Measurements from ENCODE around the gene CSNK1G2.

- TF ChIP-seq, protein P1, sequence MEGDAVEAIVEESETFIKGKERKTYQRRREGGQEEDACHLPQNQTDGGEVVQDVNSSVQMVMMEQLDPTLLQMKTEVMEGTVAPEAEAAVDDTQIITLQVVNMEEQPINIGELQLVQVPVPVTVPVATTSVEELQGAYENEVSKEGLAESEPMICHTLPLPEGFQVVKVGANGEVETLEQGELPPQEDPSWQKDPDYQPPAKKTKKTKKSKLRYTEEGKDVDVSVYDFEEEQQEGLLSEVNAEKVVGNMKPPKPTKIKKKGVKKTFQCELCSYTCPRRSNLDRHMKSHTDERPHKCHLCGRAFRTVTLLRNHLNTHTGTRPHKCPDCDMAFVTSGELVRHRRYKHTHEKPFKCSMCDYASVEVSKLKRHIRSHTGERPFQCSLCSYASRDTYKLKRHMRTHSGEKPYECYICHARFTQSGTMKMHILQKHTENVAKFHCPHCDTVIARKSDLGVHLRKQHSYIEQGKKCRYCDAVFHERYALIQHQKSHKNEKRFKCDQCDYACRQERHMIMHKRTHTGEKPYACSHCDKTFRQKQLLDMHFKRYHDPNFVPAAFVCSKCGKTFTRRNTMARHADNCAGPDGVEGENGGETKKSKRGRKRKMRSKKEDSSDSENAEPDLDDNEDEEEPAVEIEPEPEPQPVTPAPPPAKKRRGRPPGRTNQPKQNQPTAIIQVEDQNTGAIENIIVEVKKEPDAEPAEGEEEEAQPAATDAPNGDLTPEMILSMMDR (IDR thresholded peaks at IDR 0.05; ENCODE audit: poor library complexity) = no peak
- TF ChIP-seq EZH2 (IDR thresholded peaks at IDR 0.05; ENCODE audit: borderline replicate concordance) = no peak
Observed at GRCh38 chr19:1901940-1902404, 39.0 kb upstream of the CSNK1G2 start.

Data from hepatocyte (in vitro differentiated cells).